ENCODE results near the gene HLA-DMA.

- TF ChIP-seq, protein P1, sequence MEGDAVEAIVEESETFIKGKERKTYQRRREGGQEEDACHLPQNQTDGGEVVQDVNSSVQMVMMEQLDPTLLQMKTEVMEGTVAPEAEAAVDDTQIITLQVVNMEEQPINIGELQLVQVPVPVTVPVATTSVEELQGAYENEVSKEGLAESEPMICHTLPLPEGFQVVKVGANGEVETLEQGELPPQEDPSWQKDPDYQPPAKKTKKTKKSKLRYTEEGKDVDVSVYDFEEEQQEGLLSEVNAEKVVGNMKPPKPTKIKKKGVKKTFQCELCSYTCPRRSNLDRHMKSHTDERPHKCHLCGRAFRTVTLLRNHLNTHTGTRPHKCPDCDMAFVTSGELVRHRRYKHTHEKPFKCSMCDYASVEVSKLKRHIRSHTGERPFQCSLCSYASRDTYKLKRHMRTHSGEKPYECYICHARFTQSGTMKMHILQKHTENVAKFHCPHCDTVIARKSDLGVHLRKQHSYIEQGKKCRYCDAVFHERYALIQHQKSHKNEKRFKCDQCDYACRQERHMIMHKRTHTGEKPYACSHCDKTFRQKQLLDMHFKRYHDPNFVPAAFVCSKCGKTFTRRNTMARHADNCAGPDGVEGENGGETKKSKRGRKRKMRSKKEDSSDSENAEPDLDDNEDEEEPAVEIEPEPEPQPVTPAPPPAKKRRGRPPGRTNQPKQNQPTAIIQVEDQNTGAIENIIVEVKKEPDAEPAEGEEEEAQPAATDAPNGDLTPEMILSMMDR (IDR thresholded peaks at IDR 0.05), result no peak
- TF ChIP-seq POLR2A (IDR thresholded peaks at IDR 0.05), result no peak
Observed at GRCh38 chr6:32980488-32981038, 27.7 kb upstream of the HLA-DMA start.

All from thyroid gland (tissue), 4 donors.